IMR-90 (cell line): ENCODE data around the gene MMAB. TPM values are rescaled to one million over a fixed set of nuclear protein-coding genes. Genes with fewer than 3 reads are reported as not detected.

ENCODE experiments used
- ATAC-seq: fragments of 200-7000 bp; cut with Tn5 transposase; 2 replicates; pipeline ENCODE4 v1.9.1; 2020; ENCODE audit warnings: low read depth, mild to moderate bottlenecking, moderate library complexity
- BruUV-seq: library from RNA; stranded (reverse); fragments of 400-500 nt; replicated peaks from 2 replicates; lab custom pipeline; 2021; lab: Mats Ljungman, UMichigan
- CTCF ChIA-PET: fragments of 300-600 bp; formaldehyde crosslinking; extraction: SDS; loops from one replicate; lab custom pipeline; 2021; ENCODE audit warnings: antibody characterized with exemption; lab: Yijun Ruan, JAX
- POLR2A ChIA-PET: fragments of 300-600 bp; sonication (Branson Sonifier 250); formaldehyde crosslinking; loops from one replicate; lab custom pipeline; 2022; ENCODE audit warnings: antibody characterized with exemption; ENCODE audit not compliant: unreplicated experiment; lab: Charles Lee
- DNase-seq: peaks from one replicate; pipeline ENCODE4 v3.0.0; 2013
- H2AFZ ChIP-seq: replicated peaks from 2 replicates; pipeline ENCODE3; 2013; ENCODE audit warnings: low read length, mild to moderate bottlenecking; ENCODE audit not compliant: poor library complexity
- H2AK5ac ChIP-seq: 2 replicates; pipeline ENCODE4 v1.6.1; 2013; ENCODE audit warnings: low read depth, low read length, inconsistent platforms
- H2AK9ac ChIP-seq: replicated peaks from 2 replicates; pipeline ENCODE3; 2013; ENCODE audit warnings: mild to moderate bottlenecking, low read depth, low read length, moderate library complexity; ENCODE audit not compliant: poor library complexity
- H2BK120ac ChIP-seq: 2 replicates; pipeline ENCODE4 v1.6.1; 2013; ENCODE audit warnings: low read depth, low read length, inconsistent platforms
- H2BK15ac ChIP-seq: 3 replicates; pipeline ENCODE4 v1.6.1; 2013; ENCODE audit warnings: low read depth, low read length, inconsistent platforms
- H2BK20ac ChIP-seq: 2 replicates; pipeline ENCODE4 v1.6.1; 2013; ENCODE audit warnings: low read depth, mild to moderate bottlenecking, inconsistent platforms, low read length, moderate library complexity
- H2BK5ac ChIP-seq: 2 replicates; pipeline ENCODE4 v1.6.1; 2013; ENCODE audit warnings: mild to moderate bottlenecking, low read depth, low read length, inconsistent platforms; ENCODE audit not compliant: poor library complexity, severe bottlenecking
- H3K14ac ChIP-seq: replicated peaks from 2 replicates; pipeline ENCODE4 v1.6.1; 2013; ENCODE audit warnings: low read depth, low read length, inconsistent platforms
- H3K18ac ChIP-seq: 2 replicates; pipeline ENCODE4 v1.6.1; 2013; ENCODE audit warnings: low read depth, low read length, control low read depth
- H3K23ac ChIP-seq: 2 replicates; pipeline ENCODE4 v1.6.1; 2013; ENCODE audit warnings: low read depth, low read length, inconsistent platforms
- H3K27ac ChIP-seq: 2 replicates; pipeline ENCODE4 v1.5.1; 2013; ENCODE audit warnings: mild to moderate bottlenecking, control low read depth, low read length; ENCODE audit not compliant: insufficient read depth
- H3K27me3 ChIP-seq: 2 replicates; pipeline ENCODE4 v1.6.1; 2013; ENCODE audit warnings: low read length; ENCODE audit not compliant: control insufficient read depth, insufficient read depth
- H3K36me3 ChIP-seq: 2 replicates; pipeline ENCODE4 v1.6.1; 2013; ENCODE audit warnings: low read length, mixed read lengths; ENCODE audit not compliant: control insufficient read depth, insufficient read depth
- H3K4ac ChIP-seq: 2 replicates; pipeline ENCODE4 v1.6.1; 2013; ENCODE audit warnings: low read depth, low read length, inconsistent platforms
- H3K4me1 ChIP-seq: 2 replicates; pipeline ENCODE4 v1.6.1; 2013; ENCODE audit warnings: low read length, mixed read lengths; ENCODE audit not compliant: control insufficient read depth, insufficient read depth
- H3K4me2 ChIP-seq: 2 replicates; pipeline ENCODE4 v1.6.1; 2013; ENCODE audit warnings: low read depth, mild to moderate bottlenecking, control low read depth, low read length, moderate library complexity
- H3K4me3 ChIP-seq: 2 replicates; pipeline ENCODE4 v1.5.1; 2013; ENCODE audit warnings: low read depth, mild to moderate bottlenecking, control low read depth, low read length, moderate library complexity; ENCODE audit not compliant: insufficient read depth
- H3K56ac ChIP-seq: 2 replicates; pipeline ENCODE4 v1.6.1; 2013; ENCODE audit warnings: low read length, inconsistent platforms; ENCODE audit not compliant: insufficient read depth; ENCODE audit errors: extremely low read depth
- H3K79me1 ChIP-seq, 2 experiments: 2 replicates each; pipeline ENCODE4 v1.6.1; 2013; ENCODE audit warnings: low read length in 2 of 2, inconsistent platforms in 1 of 2, low read depth in 1 of 2
- H3K9ac ChIP-seq: 2 replicates; pipeline ENCODE4 v1.6.1; 2013; ENCODE audit warnings: low read depth, low read length, control low read depth
- H3K9me1 ChIP-seq: 2 replicates; pipeline ENCODE4 v1.6.1; 2013; ENCODE audit warnings: low read length, inconsistent platforms; ENCODE audit not compliant: insufficient read depth
- H3K9me3 ChIP-seq: 2 replicates; pipeline ENCODE4 v1.6.1; 2013; ENCODE audit warnings: low read length; ENCODE audit not compliant: control insufficient read depth, insufficient read depth
- H4K20me1 ChIP-seq: 2 replicates; pipeline ENCODE4 v1.6.1; 2013; ENCODE audit warnings: low read length, inconsistent platforms; ENCODE audit not compliant: insufficient read depth
- H4K5ac ChIP-seq: 2 replicates; pipeline ENCODE4 v1.6.1; 2013; ENCODE audit warnings: mild to moderate bottlenecking, low read depth, low read length, control low read depth
- H4K8ac ChIP-seq, 2 experiments: 2 replicates each; pipeline ENCODE4 v1.6.1; 2013; ENCODE audit warnings: low read depth in 2 of 2, low read length in 2 of 2, control low read depth in 1 of 2, inconsistent platforms in 1 of 2
- H4K91ac ChIP-seq: 2 replicates; pipeline ENCODE4 v1.6.1; 2013; ENCODE audit warnings: low read depth, low read length, inconsistent platforms; ENCODE audit not compliant: insufficient read depth
- BHLHE40 ChIP-seq: fragments of 150-350 bp; IDR thresholded peaks from 2 replicates; pipeline ENCODE4 v1.6.1; 2016; ENCODE audit warnings: mild to moderate bottlenecking, low read depth, low read length
- CEBPB ChIP-seq: IDR thresholded peaks from 2 replicates; pipeline ENCODE4 v1.6.1; 2012; ENCODE audit warnings: low read depth, low read length, improper control_type of control experiment
- CHD1 ChIP-seq: IDR thresholded peaks from 2 replicates; pipeline ENCODE4 v1.6.1; 2012; ENCODE audit warnings: low read depth, low read length, improper control_type of control experiment
- CTCF ChIP-seq: conservative IDR thresholded peaks from 2 replicates; pipeline ENCODE4 v1.5.1; 2012; ENCODE audit warnings: mild to moderate bottlenecking, low read depth, low read length, improper control_type of control experiment
- FOS ChIP-seq: fragments of 150-350 bp; IDR thresholded peaks from 2 replicates; pipeline ENCODE4 v1.6.1; 2016; ENCODE audit warnings: low read depth, low read length
- MAZ ChIP-seq: IDR thresholded peaks from 2 replicates; pipeline ENCODE4 v1.6.1; 2012; ENCODE audit warnings: low read depth, mild to moderate bottlenecking, low read length, improper control_type of control experiment, moderate library complexity, borderline replicate concordance
- MXI1 ChIP-seq: IDR thresholded peaks from 2 replicates; pipeline ENCODE4 v1.6.1; 2012; ENCODE audit warnings: low read depth, mild to moderate bottlenecking, low read length, moderate library complexity, borderline replicate concordance
- NFE2L2 ChIP-seq: fragments of 150-350 bp; IDR thresholded peaks from 2 replicates; pipeline ENCODE4 v1.6.1; 2016; ENCODE audit warnings: low read depth, mild to moderate bottlenecking, low read length
- POLR2A ChIP-seq: IDR thresholded peaks from 2 replicates; pipeline ENCODE4 v1.6.1; 2012; ENCODE audit warnings: mild to moderate bottlenecking, low read depth, low read length
- RCOR1 ChIP-seq: IDR thresholded peaks from 2 replicates; pipeline ENCODE4 v1.6.1; 2012; ENCODE audit warnings: mild to moderate bottlenecking, low read length, improper control_type of control experiment; ENCODE audit not compliant: insufficient replicate concordance
- RFX5 ChIP-seq: IDR thresholded peaks from 2 replicates; pipeline ENCODE4 v1.8.0; 2012; ENCODE audit warnings: low read depth, mild to moderate bottlenecking, low read length, moderate library complexity
- SMC3 ChIP-seq: fragments of 150-350 bp; IDR thresholded peaks from 2 replicates; pipeline ENCODE4 v1.6.1; 2016; ENCODE audit warnings: low read depth, mild to moderate bottlenecking, antibody characterized with exemption, low read length, moderate library complexity
- WGBS, 2 experiments: methylation state at CpG; one replicate each; pipeline versions ENCODE4 v1.1.5 to v1.1.7; 2013; ENCODE audit warnings: missing lambda C conversion rate in 2 of 2; ENCODE audit not compliant: insufficient read length in 1 of 2; ENCODE audit errors: extremely low coverage in 2 of 2; 5-methylcytosine and 5-hydroxymethylcytosine counted together
- dilution Hi-C: fragments of 300-500 bp; cut with HindIII; formaldehyde crosslinking; loops from one replicate; pipeline ENCODE4 v1.14.3; 2018; ENCODE audit warnings: low sequenced_read_pairs; ENCODE audit not compliant: unreplicated experiment
- in situ Hi-C: fragments of 300-500 bp; cut with MboI; formaldehyde crosslinking; loops from 3 replicates; pipeline ENCODE4 v1.14.3; 2019; ENCODE audit warnings: low sequenced_read_pairs, inconsistent platforms, mixed read lengths
- intact Hi-C: fragments of 100-400 bp; cut with micrococcal nuclease; formaldehyde crosslinking; loops from 2 replicates; pipeline ENCODE4 v1.10.0; 2022
- polyA plus RNA-seq, 3 experiments: library from polyadenylated mRNA; depleted of rRNA; stranded (reverse); fragments of >200 nt; gene quantifications; 2 replicates each; pipeline ENCODE4 v1.2.3, GENCODE V29; 2012; ENCODE audit warnings: low replicate concordance in 1 of 3
- total RNA-seq: library from RNA; depleted of rRNA; stranded (reverse); fragments of >200 nt; gene quantifications from 2 replicates; pipeline ENCODE4 v1.2.3, GENCODE V29; 2012
- TF ChIP-seq, protein P1 (sequence below): fragments of 150-350 bp; IDR thresholded peaks from 2 replicates; pipeline ENCODE4 v1.6.1; 2017; ENCODE audit warnings: mild to moderate bottlenecking, antibody characterized with exemption, low read length, low read depth
- TF ChIP-seq, protein P2 (sequence below): fragments of 150-350 bp; IDR thresholded peaks from 2 replicates; pipeline ENCODE4 v1.6.1; 2016; ENCODE audit warnings: low read depth, mild to moderate bottlenecking, low read length, moderate library complexity, borderline replicate concordance

The MMAB gene
- total and polyA plus RNA-seq, 2 of the 4 experiments (the other 2 are of a cell fraction): 16.5 to 16.9 TPM

DNA sequence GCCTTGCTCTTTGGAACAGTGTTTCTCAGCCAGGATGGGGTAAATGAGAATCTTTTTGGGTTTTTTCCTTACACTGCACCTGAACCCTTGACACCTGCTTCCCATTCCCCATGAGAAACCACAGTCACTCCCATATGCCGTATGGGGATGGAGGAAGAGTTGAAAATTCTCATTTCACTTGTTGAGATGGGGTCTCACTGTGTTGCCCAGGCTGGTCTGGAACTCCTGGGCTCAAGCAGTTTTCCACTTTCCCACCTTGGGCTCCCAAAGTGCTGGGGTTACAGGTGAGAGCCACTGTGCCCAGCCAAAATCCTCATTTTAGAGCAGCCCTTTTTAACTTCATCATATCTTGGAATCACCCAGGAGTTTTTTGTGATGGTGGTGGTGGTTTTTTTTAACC lies 4.0 kb upstream of the MMAB start:
- DNase-seq: no peak
- H3K23ac ChIP-seq: no peak overlapping the region
- BruUV-seq: no TSS peak
- H2AK5ac ChIP-seq: no peak overlapping the region
- no peak overlapping the region for H2AK9ac ChIP-seq
- H2BK120ac ChIP-seq: no peak overlapping the region
- ChIA-PET POLR2A (no interaction called here), CTCF (no interaction called here)
- H3K4ac ChIP-seq: no peak overlapping the region
- H2BK20ac ChIP-seq: no peak overlapping the region
- no peak overlapping the region for H3K4me3 ChIP-seq
- no peak overlapping the region for H3K18ac ChIP-seq
- peaks cover 11% of the 10 kb centered on the region for H3K9me1 ChIP-seq
- H3K79me1 ChIP-seq: peaks cover 3 to 13% of the 10 kb centered on the region in 2 experiments; a peak in 3 of 4 replicates
- no peak overlapping the region for H3K9ac ChIP-seq
- H3K27ac ChIP-seq: no peak overlapping the region
- intact Hi-C loops (no loop called here), dilution Hi-C loops (no loop called here), in situ Hi-C loops (no loop called here)
- H2BK15ac ChIP-seq: no peak overlapping the region
- no peaks in the 10 kb centered on the region for H3K27me3 ChIP-seq
- H3K56ac ChIP-seq: no peak overlapping the region
- H4K91ac ChIP-seq: no peak overlapping the region
- no peak overlapping the region for H2AFZ ChIP-seq
- H3K36me3 ChIP-seq: peaks cover 11% of the 10 kb centered on the region
- ATAC-seq: no peak
- H4K5ac ChIP-seq: no peak overlapping the region
- peaks cover 2% of the 10 kb centered on the region; the same call in 1 of the 2 replicates for H3K4me1 ChIP-seq
- TF ChIP-seq MAZ (no peak), SMC3 (no peak), POLR2A (no peak), BHLHE40 (no peak), NFE2L2 (no peak), RFX5 (no peak), CEBPB (no peak), FOS (no peak), MXI1 (no peak), RCOR1 (no peak), CTCF (no peak), CHD1 (no peak)
- TF ChIP-seq, protein P1, sequence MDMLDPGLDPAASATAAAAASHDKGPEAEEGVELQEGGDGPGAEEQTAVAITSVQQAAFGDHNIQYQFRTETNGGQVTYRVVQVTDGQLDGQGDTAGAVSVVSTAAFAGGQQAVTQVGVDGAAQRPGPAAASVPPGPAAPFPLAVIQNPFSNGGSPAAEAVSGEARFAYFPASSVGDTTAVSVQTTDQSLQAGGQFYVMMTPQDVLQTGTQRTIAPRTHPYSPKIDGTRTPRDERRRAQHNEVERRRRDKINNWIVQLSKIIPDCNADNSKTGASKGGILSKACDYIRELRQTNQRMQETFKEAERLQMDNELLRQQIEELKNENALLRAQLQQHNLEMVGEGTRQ: no peak
- TF ChIP-seq, protein P2, sequence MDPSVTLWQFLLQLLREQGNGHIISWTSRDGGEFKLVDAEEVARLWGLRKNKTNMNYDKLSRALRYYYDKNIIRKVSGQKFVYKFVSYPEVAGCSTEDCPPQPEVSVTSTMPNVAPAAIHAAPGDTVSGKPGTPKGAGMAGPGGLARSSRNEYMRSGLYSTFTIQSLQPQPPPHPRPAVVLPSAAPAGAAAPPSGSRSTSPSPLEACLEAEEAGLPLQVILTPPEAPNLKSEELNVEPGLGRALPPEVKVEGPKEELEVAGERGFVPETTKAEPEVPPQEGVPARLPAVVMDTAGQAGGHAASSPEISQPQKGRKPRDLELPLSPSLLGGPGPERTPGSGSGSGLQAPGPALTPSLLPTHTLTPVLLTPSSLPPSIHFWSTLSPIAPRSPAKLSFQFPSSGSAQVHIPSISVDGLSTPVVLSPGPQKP: no peak
- H3K4me2 ChIP-seq: no peak overlapping the region
- no peaks in the 10 kb centered on the region for H3K9me3 ChIP-seq
- H4K8ac ChIP-seq: no peak overlapping the region
- no CpG with 5 or more reads among the region's 1 CpG for WGBS, 2 experiments
- H3K14ac ChIP-seq: no peak overlapping the region
- H2BK5ac ChIP-seq: no peak overlapping the region
- no peaks in the 10 kb centered on the region for H4K20me1 ChIP-seq
